PC-3 (cell line): Measurements from ENCODE around the gene NRCAM. TPM values are rescaled to one million over a fixed set of nuclear protein-coding genes. Genes with fewer than 3 reads are reported as not detected.

Experiments used
- ATAC-seq: fragments of 200-7000 bp; cut with Tn5 transposase; 2 replicates; pipeline ENCODE4 v1.9.1; 2020; ENCODE audit warnings: mild to moderate bottlenecking, moderate library complexity
- BruUV-seq: library from RNA; stranded (reverse); fragments of 400-500 nt; replicated peaks from 2 replicates; lab custom pipeline; 2021; lab: Mats Ljungman, UMichigan
- CTCF ChIA-PET: fragments of 300-600 bp; sonication (Branson Sonifier 250); formaldehyde crosslinking; loops from one replicate; lab custom pipeline; 2022; ENCODE audit warnings: antibody characterized with exemption; lab: Charles Lee
- POLR2A ChIA-PET: fragments of 300-600 bp; sonication (Branson Sonifier 250); formaldehyde crosslinking; loops from one replicate; lab custom pipeline; 2022; ENCODE audit warnings: antibody characterized with exemption; ENCODE audit not compliant: unreplicated experiment; lab: Charles Lee
- DNase-seq: peaks from one replicate; pipeline ENCODE4 v3.0.0-alpha.2; 2015
- H2AFZ ChIP-seq: fragments of 300-600 bp; sonication (generic); 2 replicates; pipeline ENCODE4 v1.6.0; 2016; ENCODE audit warnings: antibody characterized with exemption, low read length
- H3F3A ChIP-seq: fragments of 300-600 bp; sonication (generic); one replicate; pipeline ENCODE4 v1.6.0; 2017; ENCODE audit warnings: antibody characterized with exemption, low read length, control low read depth, mild to moderate bottlenecking; ENCODE audit not compliant: unreplicated experiment
- H3K27ac ChIP-seq: fragments of 300-600 bp; sonication (generic); 2 replicates; pipeline ENCODE4 v1.5.1; 2016; ENCODE audit warnings: mild to moderate bottlenecking, low read length
- H3K27me3 ChIP-seq: fragments of 300-600 bp; sonication (generic); 2 replicates; pipeline ENCODE4 v1.6.1; 2016; ENCODE audit warnings: low read length, mixed read lengths
- H3K36me3 ChIP-seq: fragments of 300-600 bp; sonication (generic); 2 replicates; pipeline ENCODE4 v1.6.1; 2016; ENCODE audit warnings: low read depth, mixed run types, low read length, mixed read lengths
- H3K4me1 ChIP-seq: fragments of 300-600 bp; sonication (generic); 2 replicates; pipeline ENCODE4 v1.5.1; 2016; ENCODE audit warnings: low read length; ENCODE audit not compliant: insufficient read depth
- H3K4me2 ChIP-seq: fragments of 300-600 bp; sonication (generic); 2 replicates; pipeline ENCODE4 v1.6.0; 2016; ENCODE audit warnings: low read length
- H3K4me3 ChIP-seq: fragments of 300-600 bp; sonication (generic); 2 replicates; pipeline ENCODE4 v1.5.1; 2016; ENCODE audit warnings: mild to moderate bottlenecking, low read length, mixed read lengths
- H3K79me2 ChIP-seq: fragments of 300-600 bp; sonication (generic); 2 replicates; pipeline ENCODE4 v1.6.1; 2017; ENCODE audit warnings: low read length, mixed read lengths
- H3K9ac ChIP-seq: fragments of 300-600 bp; sonication (generic); 2 replicates; pipeline ENCODE4 v1.6.0; 2016; ENCODE audit warnings: mild to moderate bottlenecking, low read length
- H3K9me2 ChIP-seq: fragments of 300-600 bp; sonication (generic); replicated peaks from 2 replicates; pipeline ENCODE4 v1.6.1; 2016; ENCODE audit warnings: mixed run types, low read length, mixed read lengths
- H3K9me3 ChIP-seq: fragments of 300-600 bp; sonication (generic); 2 replicates; pipeline ENCODE4 v1.6.1; 2016; ENCODE audit warnings: low read length, mixed read lengths
- H4K20me1 ChIP-seq: fragments of 300-600 bp; sonication (generic); 2 replicates; pipeline ENCODE4 v1.6.1; 2016; ENCODE audit warnings: low read length, mixed read lengths
- EZH2 ChIP-seq: fragments of 300-600 bp; sonication (generic); IDR thresholded peaks from one replicate; pipeline ENCODE4 v1.6.1; 2017; ENCODE audit warnings: antibody characterized with exemption, mild to moderate bottlenecking, low read length; ENCODE audit not compliant: unreplicated experiment
- EZH2phosphoT487 ChIP-seq: fragments of 300-600 bp; sonication (generic); IDR thresholded peaks from 2 replicates; pipeline ENCODE4 v1.6.1; 2018; ENCODE audit warnings: mild to moderate bottlenecking, antibody characterized with exemption, low read length, borderline replicate concordance
- intact Hi-C: fragments of 100-400 bp; cut with micrococcal nuclease; formaldehyde crosslinking; loops from 2 replicates; pipeline ENCODE4 v1.9.0; 2023
- total RNA-seq: library from RNA; depleted of rRNA; stranded (reverse); fragments of >200 nt; gene quantifications from 2 replicates; pipeline ENCODE4 v1.2.3, GENCODE V29; 2014
- TF ChIP-seq, protein P1 (sequence below): fragments of 300-600 bp; sonication (generic); conservative IDR thresholded peaks from 2 replicates; pipeline ENCODE4 v1.5.1; 2017; ENCODE audit warnings: antibody characterized with exemption, low read depth, mild to moderate bottlenecking, low read length

The NRCAM gene
- total RNA-seq, 1 experiment from 2014 or later, result not detected

DNA sequence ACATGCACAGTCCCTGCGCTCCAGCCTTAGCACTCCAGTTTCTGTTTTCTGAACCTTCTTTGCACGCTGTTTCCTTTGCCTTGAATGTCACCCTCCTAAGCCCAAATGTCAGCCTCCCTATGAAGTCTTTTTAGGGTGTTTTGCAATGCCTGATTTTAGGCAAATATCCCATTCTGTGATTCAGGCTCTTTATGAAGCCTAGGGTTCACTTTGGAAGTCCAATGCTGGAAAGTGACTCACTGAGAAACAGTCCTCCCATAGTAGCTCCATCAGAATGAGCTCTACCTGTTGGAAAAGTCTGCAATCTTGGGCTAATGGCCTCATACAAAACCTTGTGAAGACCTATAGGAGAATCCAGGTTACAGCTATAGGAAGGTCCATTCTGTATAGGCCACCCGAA is 331.4 kb downstream of the NRCAM start:
- H3K4me3 ChIP-seq, result no peak overlapping the region
- no peaks in the 10 kb centered on the region for H3K9me3 ChIP-seq
- ChIA-PET POLR2A (no interaction called here), CTCF (no interaction called here)
- H3K9ac ChIP-seq, result no peak overlapping the region
- TF ChIP-seq EZH2phosphoT487 (no peak), EZH2 (no peak)
- TF ChIP-seq, protein P1, sequence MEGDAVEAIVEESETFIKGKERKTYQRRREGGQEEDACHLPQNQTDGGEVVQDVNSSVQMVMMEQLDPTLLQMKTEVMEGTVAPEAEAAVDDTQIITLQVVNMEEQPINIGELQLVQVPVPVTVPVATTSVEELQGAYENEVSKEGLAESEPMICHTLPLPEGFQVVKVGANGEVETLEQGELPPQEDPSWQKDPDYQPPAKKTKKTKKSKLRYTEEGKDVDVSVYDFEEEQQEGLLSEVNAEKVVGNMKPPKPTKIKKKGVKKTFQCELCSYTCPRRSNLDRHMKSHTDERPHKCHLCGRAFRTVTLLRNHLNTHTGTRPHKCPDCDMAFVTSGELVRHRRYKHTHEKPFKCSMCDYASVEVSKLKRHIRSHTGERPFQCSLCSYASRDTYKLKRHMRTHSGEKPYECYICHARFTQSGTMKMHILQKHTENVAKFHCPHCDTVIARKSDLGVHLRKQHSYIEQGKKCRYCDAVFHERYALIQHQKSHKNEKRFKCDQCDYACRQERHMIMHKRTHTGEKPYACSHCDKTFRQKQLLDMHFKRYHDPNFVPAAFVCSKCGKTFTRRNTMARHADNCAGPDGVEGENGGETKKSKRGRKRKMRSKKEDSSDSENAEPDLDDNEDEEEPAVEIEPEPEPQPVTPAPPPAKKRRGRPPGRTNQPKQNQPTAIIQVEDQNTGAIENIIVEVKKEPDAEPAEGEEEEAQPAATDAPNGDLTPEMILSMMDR, result no peak
- DNase-seq (no peak), ATAC-seq (no peak)
- BruUV-seq, result no TSS peak
- intact Hi-C loops, result no loop called here
- no peaks in the 10 kb centered on the region for H3K4me1 ChIP-seq
- no peaks in the 10 kb centered on the region for H3K79me2 ChIP-seq
- no peaks in the 10 kb centered on the region for H3K9me2 ChIP-seq
- no peaks in the 10 kb centered on the region for H4K20me1 ChIP-seq
- no peak overlapping the region for H2AFZ ChIP-seq
- no peak overlapping the region for H3K27ac ChIP-seq
- H3K27me3 ChIP-seq, result no peaks in the 10 kb centered on the region
- H3K4me2 ChIP-seq, result no peak overlapping the region
- no peaks in the 10 kb centered on the region for H3F3A ChIP-seq
- no peaks in the 10 kb centered on the region for H3K36me3 ChIP-seq

DNA sequence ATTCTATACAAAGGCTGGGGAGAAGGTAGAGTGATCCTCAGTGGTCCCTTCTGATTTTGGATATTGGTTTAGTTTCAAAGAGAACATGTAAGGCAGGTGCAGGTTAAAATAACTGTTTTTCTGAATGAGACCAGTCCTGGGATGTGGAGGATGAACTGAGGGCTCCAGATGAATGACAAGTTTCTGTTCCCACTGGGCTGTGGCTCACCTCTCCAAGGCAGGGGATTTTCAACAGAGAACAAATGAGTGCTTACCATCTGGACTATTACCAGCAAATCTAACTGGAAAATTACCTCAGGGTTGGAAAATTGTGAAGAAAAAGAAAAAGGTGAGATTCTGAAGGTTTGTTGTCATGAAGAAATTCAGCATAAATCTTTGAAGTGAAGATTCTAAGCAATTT is 334.1 kb downstream of the NRCAM start:
- H3K4me2 ChIP-seq, result no peak overlapping the region
- H3K79me2 ChIP-seq, result no peaks in the 10 kb centered on the region
- no peaks in the 10 kb centered on the region for H3K9me2 ChIP-seq
- no peak overlapping the region for H3K4me3 ChIP-seq
- H3K27ac ChIP-seq, result no peak overlapping the region
- TF ChIP-seq, protein P1, result no peak
- no peak for TF ChIP-seq EZH2
- TF ChIP-seq EZH2phosphoT487, result no peak
- H4K20me1 ChIP-seq, result no peaks in the 10 kb centered on the region
- DNase-seq, result no peak
- ChIA-PET POLR2A (interaction anchor here (0.6 kb wide), 1 partner anchor 65 kb away, joined by 4 read pairs; no protein-coding TSS in a partner anchor), CTCF (no interaction called here)
- ATAC-seq, result no peak
- no TSS peak for BruUV-seq
- H3F3A ChIP-seq, result no peaks in the 10 kb centered on the region
- H3K9me3 ChIP-seq, result no peaks in the 10 kb centered on the region
- no peak overlapping the region for H3K9ac ChIP-seq
- H2AFZ ChIP-seq, result no peak overlapping the region
- no peaks in the 10 kb centered on the region for H3K4me1 ChIP-seq
- no peaks in the 10 kb centered on the region for H3K36me3 ChIP-seq
- H3K27me3 ChIP-seq, result no peaks in the 10 kb centered on the region
- intact Hi-C loops, result no loop called here

DNA sequence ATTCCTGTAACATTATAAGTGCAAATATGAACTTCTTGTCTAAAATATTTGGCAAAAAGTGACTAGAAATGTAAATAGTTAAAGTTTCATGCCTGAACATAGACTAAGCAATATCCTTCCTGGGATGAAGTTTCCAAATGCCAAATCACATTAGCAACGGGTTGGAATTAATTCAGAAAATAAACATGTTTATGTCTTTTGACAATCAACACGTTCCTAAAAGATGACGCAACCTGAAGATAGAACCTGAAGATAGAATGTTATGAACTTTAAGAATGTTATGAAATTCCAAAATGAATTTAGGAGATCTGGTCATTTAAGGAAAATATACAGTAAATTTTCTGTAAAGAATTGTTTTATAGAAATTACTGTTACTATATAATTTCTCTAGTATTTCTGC is 335.3 kb downstream of the NRCAM start:
- no peak for DNase-seq
- no peaks in the 10 kb centered on the region for H4K20me1 ChIP-seq
- H3F3A ChIP-seq, result no peaks in the 10 kb centered on the region
- no peak for ATAC-seq
- no peaks in the 10 kb centered on the region for H3K27me3 ChIP-seq
- H3K4me1 ChIP-seq, result no peaks in the 10 kb centered on the region
- no peak overlapping the region for H2AFZ ChIP-seq
- no peak overlapping the region for H3K9ac ChIP-seq
- H3K27ac ChIP-seq, result no peak overlapping the region
- no peaks in the 10 kb centered on the region for H3K9me2 ChIP-seq
- TF ChIP-seq, protein P1, result no peak
- TF ChIP-seq EZH2 (no peak), EZH2phosphoT487 (no peak)
- no TSS peak for BruUV-seq
- H3K79me2 ChIP-seq, result no peaks in the 10 kb centered on the region
- no peaks in the 10 kb centered on the region for H3K9me3 ChIP-seq
- no peak overlapping the region for H3K4me3 ChIP-seq
- H3K4me2 ChIP-seq, result no peak overlapping the region
- ChIA-PET CTCF (interaction anchor here (0.7 kb wide), 1 partner anchor 25 kb away, joined by 3 read pairs; no protein-coding TSS in a partner anchor), POLR2A (interaction anchor here (0.6 kb wide), 1 partner anchor 25 kb away, joined by 5 read pairs; no protein-coding TSS in a partner anchor)
- H3K36me3 ChIP-seq, result no peaks in the 10 kb centered on the region
- intact Hi-C loops, result no loop called here
